ENCODE measurements around the gene CTSH.

DNA sequence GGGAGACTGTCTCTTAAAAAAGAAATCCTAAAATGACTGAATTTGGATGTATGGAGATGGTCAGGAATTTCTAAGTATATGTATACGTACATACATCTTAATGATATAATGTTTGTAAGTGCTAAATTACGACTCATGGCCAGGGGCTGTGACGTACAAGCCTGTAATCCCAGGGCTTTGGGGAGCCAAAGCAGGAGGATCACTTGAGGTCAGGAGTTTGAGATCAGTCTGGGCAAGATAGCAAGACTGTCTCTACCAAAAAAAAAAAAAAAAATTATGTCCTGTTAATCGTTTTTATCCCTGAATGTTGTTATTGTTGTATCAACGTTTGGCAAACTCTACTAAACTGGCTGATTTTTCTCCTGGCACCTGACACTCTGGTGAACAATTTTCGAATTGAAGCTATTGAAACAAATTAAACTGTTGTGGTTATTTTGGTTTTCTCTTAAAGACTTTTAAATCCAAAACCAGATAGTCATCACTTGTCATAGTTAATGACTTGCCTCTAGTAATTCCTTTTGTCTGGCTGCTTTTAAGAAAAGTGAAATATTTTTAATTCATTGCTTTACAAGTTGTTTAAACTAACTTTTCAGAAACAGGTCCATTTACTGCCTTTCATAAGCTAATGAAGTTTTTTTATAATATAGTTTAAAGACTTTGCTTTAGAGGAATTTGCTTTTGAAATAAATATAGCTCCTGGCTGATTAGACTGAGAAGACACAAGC is 65.2 kb downstream of the CTSH start:
- no peak for TF ChIP-seq EP300 (IDR thresholded peaks at IDR 0.05; ENCODE audit: borderline replicate concordance)
- TF ChIP-seq NFIC (IDR thresholded peaks at IDR 0.05) = no peak
- TF ChIP-seq, protein P1, sequence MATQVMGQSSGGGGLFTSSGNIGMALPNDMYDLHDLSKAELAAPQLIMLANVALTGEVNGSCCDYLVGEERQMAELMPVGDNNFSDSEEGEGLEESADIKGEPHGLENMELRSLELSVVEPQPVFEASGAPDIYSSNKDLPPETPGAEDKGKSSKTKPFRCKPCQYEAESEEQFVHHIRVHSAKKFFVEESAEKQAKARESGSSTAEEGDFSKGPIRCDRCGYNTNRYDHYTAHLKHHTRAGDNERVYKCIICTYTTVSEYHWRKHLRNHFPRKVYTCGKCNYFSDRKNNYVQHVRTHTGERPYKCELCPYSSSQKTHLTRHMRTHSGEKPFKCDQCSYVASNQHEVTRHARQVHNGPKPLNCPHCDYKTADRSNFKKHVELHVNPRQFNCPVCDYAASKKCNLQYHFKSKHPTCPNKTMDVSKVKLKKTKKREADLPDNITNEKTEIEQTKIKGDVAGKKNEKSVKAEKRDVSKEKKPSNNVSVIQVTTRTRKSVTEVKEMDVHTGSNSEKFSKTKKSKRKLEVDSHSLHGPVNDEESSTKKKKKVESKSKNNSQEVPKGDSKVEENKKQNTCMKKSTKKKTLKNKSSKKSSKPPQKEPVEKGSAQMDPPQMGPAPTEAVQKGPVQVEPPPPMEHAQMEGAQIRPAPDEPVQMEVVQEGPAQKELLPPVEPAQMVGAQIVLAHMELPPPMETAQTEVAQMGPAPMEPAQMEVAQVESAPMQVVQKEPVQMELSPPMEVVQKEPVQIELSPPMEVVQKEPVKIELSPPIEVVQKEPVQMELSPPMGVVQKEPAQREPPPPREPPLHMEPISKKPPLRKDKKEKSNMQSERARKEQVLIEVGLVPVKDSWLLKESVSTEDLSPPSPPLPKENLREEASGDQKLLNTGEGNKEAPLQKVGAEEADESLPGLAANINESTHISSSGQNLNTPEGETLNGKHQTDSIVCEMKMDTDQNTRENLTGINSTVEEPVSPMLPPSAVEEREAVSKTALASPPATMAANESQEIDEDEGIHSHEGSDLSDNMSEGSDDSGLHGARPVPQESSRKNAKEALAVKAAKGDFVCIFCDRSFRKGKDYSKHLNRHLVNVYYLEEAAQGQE (IDR thresholded peaks at IDR 0.05; ENCODE audit: low read depth) = no peak
- TF ChIP-seq RAD21 (IDR thresholded peaks at IDR 0.05; ENCODE audit: low read depth) = no peak
